Endothelial cell (in vitro differentiated cells): ENCODE measurements around the gene IL9R. TPM values are rescaled to one million over a fixed set of nuclear protein-coding genes. Genes with fewer than 3 reads are reported as not detected.

Experiments
- DNase-seq: peaks from one replicate; pipeline ENCODE4 v3.0.0; 2021; ENCODE audit warnings: low spot score
- H3K27ac Mint-ChIP-seq: one replicate; pipeline ENCODE4 v1.8.0; 2021; ENCODE audit warnings: mixed read lengths, inconsistent platforms; ENCODE audit not compliant: unreplicated experiment
- H3K27me3 Mint-ChIP-seq: one replicate; pipeline ENCODE4 v1.8.0; 2021; ENCODE audit warnings: mild to moderate bottlenecking, moderate library complexity, mixed read lengths, inconsistent platforms; ENCODE audit not compliant: unreplicated experiment
- H3K36me3 Mint-ChIP-seq: one replicate; pipeline ENCODE4 v1.8.0; 2021; ENCODE audit warnings: mild to moderate bottlenecking, low read depth, mixed read lengths, inconsistent platforms; ENCODE audit not compliant: unreplicated experiment
- H3K4me1 Mint-ChIP-seq: one replicate; pipeline ENCODE4 v1.8.0; 2021; ENCODE audit warnings: mild to moderate bottlenecking, mixed read lengths, inconsistent platforms; ENCODE audit not compliant: unreplicated experiment
- H3K4me3 Mint-ChIP-seq: one replicate; pipeline ENCODE4 v1.8.0; 2021; ENCODE audit warnings: mild to moderate bottlenecking, mixed read lengths, inconsistent platforms; ENCODE audit not compliant: unreplicated experiment
- H3K9me3 Mint-ChIP-seq: one replicate; pipeline ENCODE4 v1.8.0; 2021; ENCODE audit warnings: mixed read lengths, inconsistent platforms; ENCODE audit not compliant: unreplicated experiment
- CTCF ChIP-seq: fragments of 200-600 bp; sonication (generic); IDR thresholded peaks from one replicate; pipeline ENCODE4 v1.5.0; 2021; ENCODE audit warnings: antibody characterized with exemption; ENCODE audit not compliant: unreplicated experiment
- total RNA-seq: library from RNA; stranded (reverse); fragmentation: NEBNext Ultra II Directional; extraction: Animal tissue kit (Norgen Biotek cat#: 25700); gene quantifications from one replicate; pipeline ENCODE4 v1.2.1, GENCODE V29; 2021; ENCODE audit not compliant: unreplicated experiment

Gene IL9R
- total RNA-seq, 1 donor from 2014 or later, result 0.38 TPM

- Mint-ChIP-seq H3K4me3 (no peak overlapping the region), H3K27ac (no peak overlapping the region), H3K4me1 (peaks cover 19% of the 10 kb centered on the region), H3K27me3 (no peaks in the 10 kb centered on the region), H3K9me3 (peaks cover 10% of the 10 kb centered on the region), H3K36me3 (no peaks in the 10 kb centered on the region)
- DNase-seq, result no peak
- no peak for TF ChIP-seq CTCF
Observed at GRCh38 chrX:155956099-155956498, 41.4 kb upstream of the IL9R start.

DNA sequence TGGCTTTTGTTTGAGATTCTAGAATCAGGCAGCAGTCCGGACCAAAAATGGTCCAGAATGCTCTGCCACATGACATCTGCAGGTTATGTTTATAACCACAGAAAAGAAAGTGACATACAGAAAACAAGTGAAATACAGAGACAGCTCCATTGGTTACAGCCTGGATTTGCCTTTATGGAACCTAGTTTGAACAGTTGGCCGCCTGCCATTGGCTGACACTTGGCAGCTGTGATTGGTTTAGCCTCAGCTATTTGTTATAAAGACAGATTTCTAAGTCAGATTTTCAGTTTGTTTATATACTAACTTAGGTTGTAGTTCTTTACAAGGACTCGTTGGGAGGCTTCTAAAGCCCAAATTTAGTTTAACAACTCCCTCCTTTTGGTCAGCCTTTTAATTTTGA lies 40.8 kb upstream of the IL9R start:
- H3K4me3 Mint-ChIP-seq, result no peak overlapping the region
- TF ChIP-seq CTCF, result no peak
- DNase-seq, result no peak
- H3K36me3 Mint-ChIP-seq, result no peaks in the 10 kb centered on the region
- H3K27me3 Mint-ChIP-seq, result no peaks in the 10 kb centered on the region
- peaks cover 19% of the 10 kb centered on the region for H3K4me1 Mint-ChIP-seq
- H3K9me3 Mint-ChIP-seq, result peaks cover 10% of the 10 kb centered on the region
- no peak overlapping the region for H3K27ac Mint-ChIP-seq

- Mint-ChIP-seq H3K27ac (peak overlapping the region; percentile 67), H3K9me3 (peaks cover 10% of the 10 kb centered on the region), H3K27me3 (no peaks in the 10 kb centered on the region), H3K4me3 (no peak overlapping the region), H3K36me3 (no peaks in the 10 kb centered on the region), H3K4me1 (peaks cover 19% of the 10 kb centered on the region)
- no peak for TF ChIP-seq CTCF
- DNase-seq, result no peak
Observed at GRCh38 chrX:155957843-155958242, 39.7 kb upstream of the IL9R start.

DNA sequence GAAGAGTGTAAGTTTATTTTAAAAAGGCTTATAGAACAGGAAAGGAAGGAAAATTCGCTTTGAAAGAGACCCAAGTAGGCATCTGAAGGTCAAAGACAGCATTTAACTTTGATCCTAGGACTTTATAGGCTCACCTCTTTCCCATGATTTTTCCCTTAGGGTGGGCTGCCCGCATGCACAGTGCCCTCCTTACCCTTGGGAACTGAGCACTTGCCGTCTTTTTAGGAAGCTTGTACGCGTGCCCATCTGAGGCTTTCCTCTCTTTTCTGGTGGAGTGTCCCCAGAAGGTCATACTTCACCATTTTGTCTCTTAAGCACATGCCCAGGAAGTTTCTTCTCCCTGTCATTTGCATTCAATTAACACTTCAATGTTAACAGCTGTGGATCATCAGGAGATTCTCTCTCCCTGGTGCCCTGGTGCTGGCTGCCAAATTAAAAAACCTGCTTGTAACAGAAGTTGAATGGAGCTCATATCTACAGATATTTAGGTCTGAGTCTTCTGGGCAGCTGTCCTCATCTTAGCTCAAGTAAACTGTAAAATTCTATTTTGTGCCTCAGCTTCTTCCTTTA lies 38.4 kb upstream of the IL9R start:
- H3K36me3 Mint-ChIP-seq, result peaks cover 6% of the 10 kb centered on the region
- peaks cover 16% of the 10 kb centered on the region for H3K9me3 Mint-ChIP-seq
- DNase-seq, result no peak
- no peak overlapping the region for H3K4me3 Mint-ChIP-seq
- peaks cover 19% of the 10 kb centered on the region for H3K4me1 Mint-ChIP-seq
- no peak for TF ChIP-seq CTCF
- peaks cover 2% of the 10 kb centered on the region for H3K27me3 Mint-ChIP-seq
- H3K27ac Mint-ChIP-seq, result peak overlapping the region; percentile 32

DNA sequence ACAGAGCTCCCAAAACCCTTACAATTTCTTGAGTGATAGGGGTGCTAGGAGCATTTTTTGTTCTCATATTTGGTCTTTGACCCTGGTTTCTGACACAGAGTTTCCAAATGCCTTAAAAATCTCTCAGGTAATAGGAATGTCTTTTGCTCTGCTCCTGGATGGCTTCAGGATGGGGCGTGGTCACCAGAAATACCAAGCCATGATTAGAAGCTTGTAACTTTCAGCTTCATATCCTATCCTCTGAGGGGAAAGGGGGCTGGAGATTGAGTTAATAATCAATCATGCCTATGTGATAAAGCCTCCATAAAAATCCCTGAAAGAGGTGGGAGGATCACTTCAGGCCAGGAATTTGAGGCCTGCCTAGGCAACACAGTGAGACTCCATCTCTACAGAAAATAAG lies 34.6 kb upstream of the IL9R start:
- Mint-ChIP-seq H3K27ac (no peak overlapping the region), H3K9me3 (peaks cover 23% of the 10 kb centered on the region)

More for the DNA sequence above, 34.6 kb upstream of the IL9R start:
- no peak overlapping the region for H3K4me3 Mint-ChIP-seq
- peaks cover 12% of the 10 kb centered on the region for H3K4me1 Mint-ChIP-seq
- peaks cover 2% of the 10 kb centered on the region for H3K27me3 Mint-ChIP-seq
- H3K36me3 Mint-ChIP-seq, result peaks cover 9% of the 10 kb centered on the region
- TF ChIP-seq CTCF, result no peak
- no peak for DNase-seq
